A549 treated with AZD2906 at 1 μM for 4 hours (cell line): Measurements from ENCODE around the gene PLA2G10. TPM values are rescaled to one million over a fixed set of nuclear protein-coding genes. Genes with fewer than 3 reads are reported as not detected.

Experiments
- total RNA-seq: library from RNA; stranded (reverse); fragments of 200-300 nt; extraction: Qiagen RNA extraction; gene quantifications from 5 replicates; pipeline ENCODE4 v1.2.3, GENCODE V29; 2022

The PLA2G10 gene
- total RNA-seq, result 0.33 to 0.63 TPM (median 0.48 TPM) in 5 replicates

DNA sequence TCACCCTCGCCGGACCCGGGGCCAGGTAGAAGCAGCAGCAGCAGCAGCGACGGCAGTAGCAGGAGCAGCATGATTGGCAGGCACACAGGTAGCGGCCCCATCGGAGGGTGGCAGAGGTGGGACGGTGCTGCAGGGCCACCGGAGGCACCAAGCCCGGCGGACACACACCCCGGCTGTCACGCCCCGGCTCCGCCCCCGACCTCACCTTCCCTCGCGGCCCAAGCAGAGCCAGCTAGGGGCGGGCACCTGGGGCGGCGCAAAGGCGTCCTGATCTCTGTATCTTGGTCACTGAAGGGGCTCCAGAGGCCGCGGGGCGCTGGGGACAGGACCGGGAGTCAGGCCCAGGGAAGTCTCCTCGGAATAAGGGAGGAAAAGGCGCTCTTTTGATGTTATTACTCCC lies at the start of gene PLA2G10:
TSS of gene PLA2G10 (minus strand) at position 180 of the 400 bp plus-strand sequence. CDS start at position 101, 79 bp downstream.

DNA sequence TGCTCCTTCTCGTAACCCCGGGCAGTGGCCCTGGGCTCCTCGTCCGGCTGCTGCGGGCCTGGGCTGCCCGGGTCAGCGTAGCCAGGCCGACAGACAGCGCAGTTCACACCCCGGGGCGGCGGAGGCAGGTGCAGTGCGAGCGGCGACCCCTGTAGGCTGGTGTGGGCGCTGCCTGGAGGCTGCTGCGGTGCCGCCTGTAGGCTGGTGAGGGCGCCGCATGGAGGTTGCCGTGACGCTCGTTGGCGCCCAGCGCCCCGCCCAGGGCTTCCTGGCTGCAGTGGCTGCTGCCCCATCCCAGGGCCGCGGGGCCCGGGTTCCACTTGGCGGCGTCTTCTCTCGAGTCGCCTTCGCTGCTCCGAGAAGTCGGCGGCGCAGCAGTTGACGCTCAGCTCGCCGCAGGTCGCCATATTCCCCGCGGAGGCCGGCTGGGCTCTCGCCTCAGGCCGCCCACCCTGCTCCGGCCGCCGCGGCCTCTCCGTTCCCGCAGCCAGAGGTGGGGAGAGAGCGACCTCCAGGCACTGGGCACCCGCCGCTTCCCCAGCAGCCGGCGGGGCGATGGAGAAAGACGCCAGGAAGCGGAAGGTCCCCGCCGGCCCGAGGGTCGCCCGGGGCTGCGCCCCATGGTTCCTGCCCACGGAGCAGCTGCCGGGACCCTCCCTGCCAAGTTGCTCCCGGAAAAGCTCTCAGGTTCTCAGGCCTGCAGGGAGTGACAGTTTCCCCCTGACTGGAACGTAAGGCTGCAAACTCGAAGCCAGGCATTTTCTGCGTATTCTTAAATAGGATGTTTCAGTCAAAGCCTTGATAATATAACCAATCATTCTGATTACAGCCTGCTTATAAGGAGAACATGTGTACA lies 48.4 kb upstream of the PLA2G10 start, which contains the start of gene NPIPA2:
TSS of gene NPIPA2 (plus strand) at position 261 of the 856 bp plus-strand sequence. CDS start 5,533 bp downstream, outside the sequence.

DNA sequence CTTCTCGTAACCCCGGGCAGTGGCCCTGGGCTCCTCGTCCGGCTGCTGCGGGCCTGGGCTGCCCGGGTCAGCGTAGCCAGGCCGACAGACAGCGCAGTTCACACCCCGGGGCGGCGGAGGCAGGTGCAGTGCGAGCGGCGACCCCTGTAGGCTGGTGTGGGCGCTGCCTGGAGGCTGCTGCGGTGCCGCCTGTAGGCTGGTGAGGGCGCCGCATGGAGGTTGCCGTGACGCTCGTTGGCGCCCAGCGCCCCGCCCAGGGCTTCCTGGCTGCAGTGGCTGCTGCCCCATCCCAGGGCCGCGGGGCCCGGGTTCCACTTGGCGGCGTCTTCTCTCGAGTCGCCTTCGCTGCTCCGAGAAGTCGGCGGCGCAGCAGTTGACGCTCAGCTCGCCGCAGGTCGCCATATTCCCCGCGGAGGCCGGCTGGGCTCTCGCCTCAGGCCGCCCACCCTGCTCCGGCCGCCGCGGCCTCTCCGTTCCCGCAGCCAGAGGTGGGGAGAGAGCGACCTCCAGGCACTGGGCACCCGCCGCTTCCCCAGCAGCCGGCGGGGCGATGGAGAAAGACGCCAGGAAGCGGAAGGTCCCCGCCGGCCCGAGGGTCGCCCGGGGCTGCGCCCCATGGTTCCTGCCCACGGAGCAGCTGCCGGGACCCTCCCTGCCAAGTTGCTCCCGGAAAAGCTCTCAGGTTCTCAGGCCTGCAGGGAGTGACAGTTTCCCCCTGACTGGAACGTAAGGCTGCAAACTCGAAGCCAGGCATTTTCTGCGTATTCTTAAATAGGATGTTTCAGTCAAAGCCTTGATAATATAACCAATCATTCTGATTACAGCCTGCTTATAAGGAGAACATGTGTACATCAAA lies 9.3 kb upstream of the PLA2G10 start, which contains the start of gene NPIPA3:
TSS of gene NPIPA3 (plus strand) at position 256 of the 856 bp plus-strand sequence. CDS start 5,533 bp downstream, outside the sequence.

DNA sequence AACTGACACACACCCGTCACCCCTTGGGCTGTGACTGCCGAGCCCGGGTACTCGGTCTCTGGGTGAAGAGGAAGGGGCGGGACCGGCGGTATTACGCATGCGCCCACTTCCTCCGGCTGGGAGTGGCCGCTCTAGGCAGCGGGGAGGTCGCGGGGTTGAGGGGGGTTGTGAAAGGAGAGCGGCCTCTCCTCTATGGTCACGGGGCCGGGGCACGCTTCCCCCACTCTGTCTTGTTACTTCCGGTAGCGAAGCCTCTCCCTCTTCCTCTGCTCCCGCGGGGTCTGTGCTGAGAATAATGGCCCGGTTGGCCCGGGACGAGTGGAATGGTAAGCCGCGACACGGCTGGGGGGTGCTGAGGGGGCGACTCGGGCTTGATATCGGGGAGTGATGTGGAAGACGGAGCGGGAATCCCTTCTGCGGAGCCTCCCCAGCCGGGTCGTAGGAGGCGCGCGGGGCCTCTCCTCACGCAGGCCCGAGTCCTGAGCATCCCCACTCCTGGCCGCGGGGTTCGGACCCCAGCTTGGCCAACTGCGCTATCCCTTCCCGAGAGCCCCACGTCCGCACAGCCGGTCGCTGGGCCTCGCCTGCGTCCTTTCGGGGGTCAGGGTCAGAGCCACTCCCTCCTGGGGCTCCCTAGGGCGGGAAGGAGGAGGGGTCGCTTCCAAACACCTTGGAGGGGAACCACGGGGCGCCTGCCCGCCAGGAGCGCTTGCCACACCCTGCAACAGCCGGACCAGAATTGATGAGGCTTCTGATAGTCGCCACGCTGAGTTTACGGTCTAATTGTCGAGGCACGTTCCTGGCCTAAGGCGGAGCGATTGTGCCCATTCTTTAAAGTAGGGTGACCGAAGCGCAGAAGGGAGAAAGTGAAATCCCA lies 61.2 kb downstream of the PLA2G10 start, which contains the start of gene BFAR:
TSS of gene BFAR (plus strand) at position 259 of the 877 bp plus-strand sequence. CDS start 11,396 bp downstream, outside the sequence.

DNA sequence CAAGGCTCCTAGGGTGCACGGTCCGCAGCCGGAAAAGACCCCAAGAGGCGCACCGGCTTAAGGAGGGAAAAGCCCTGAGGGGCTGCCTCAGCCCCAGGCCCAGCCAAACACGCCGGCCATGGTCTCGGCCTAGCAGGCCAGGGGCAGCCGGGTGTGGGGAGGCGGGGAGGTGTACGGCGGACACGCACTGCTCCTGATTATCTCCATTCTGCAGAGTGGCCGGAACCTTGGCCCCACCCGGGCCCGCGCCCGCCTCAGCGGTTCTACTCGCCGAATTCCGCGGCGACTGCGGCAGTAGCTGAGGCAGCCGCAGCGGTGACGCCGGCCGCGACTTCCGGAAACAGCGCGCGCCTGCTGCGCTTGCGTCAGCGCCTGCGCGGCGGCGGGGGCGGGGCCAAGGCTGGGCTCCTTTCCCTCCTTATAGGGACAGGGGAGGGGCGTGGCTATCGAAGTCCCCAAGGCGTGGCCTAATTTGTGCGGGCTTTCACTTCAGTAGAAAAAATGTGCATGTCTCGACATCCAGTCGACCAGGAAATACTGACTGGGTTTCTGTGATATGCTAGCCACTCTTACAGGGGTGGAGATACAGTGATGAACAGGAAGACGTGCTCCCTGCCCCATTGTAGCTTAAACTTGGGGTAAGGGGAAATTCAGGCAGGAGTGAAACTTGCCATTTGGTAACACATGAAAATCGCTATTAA lies 64.0 kb downstream of the PLA2G10 start, which contains the start of gene PARN:
TSS of gene PARN (minus strand) at position 342 of the 701 bp plus-strand sequence. CDS start at position 207, 135 bp downstream.

Other genes starting within 250 kb of the PLA2G10 start
- gene PARN, start 64.0 kb downstream of the PLA2G10 start, total RNA-seq, result 35.1 to 57.9 TPM (median 36.2 TPM) in 5 replicates
- gene BFAR, start 61.4 kb downstream of the PLA2G10 start, total RNA-seq, result 117 to 152 TPM (median 124 TPM) in 5 replicates
- gene NPIPA3, start 9.1 kb upstream of the PLA2G10 start, total RNA-seq, result 0.37 to 2.0 TPM (median 1.1 TPM) in 5 replicates
- gene NPIPA2, start 48.2 kb upstream of the PLA2G10 start, total RNA-seq, result 0.80 to 1.8 TPM (median 1.1 TPM) in 5 replicates
- 89.6 to 98.8 TPM (median 91.8 TPM) in 5 replicates for gene NOMO1, start 139.4 kb upstream of the PLA2G10 start, total RNA-seq
- gene NPIPA1, start 243.1 kb upstream of the PLA2G10 start, total RNA-seq, result 30.8 to 48.5 TPM (median 43.2 TPM) in 5 replicates